ENCODE results near the gene GDF7. TPM values are rescaled to one million over a fixed set of nuclear protein-coding genes. Genes with fewer than 3 reads are reported as not detected.

GDF7 gene
- total and polyA plus RNA-seq, 10 of the 15 experiments (the other 5 are each of a cell fraction or from before 2014, with no cell fraction given) = 0.02 to 0.11 (median 0.04) TPM; not detected in 1

GRCh38 chr2:20627712-20628380 lies 39.1 kb upstream of the GDF7 start:
- intact Hi-C loops (cut with micrococcal nuclease; ENCODE audit: unreplicated experiment) = no loop called here
- H2AFZ ChIP-seq (ENCODE audit: control insufficient read depth, low read depth, low read length) = no peak overlapping the region
- no peak for FAIRE-seq
- TF ChIP-seq BCL11A (IDR thresholded peaks at IDR 0.05; ENCODE audit: low read depth, low read length) = no peak
- TF ChIP-seq BCL3 (IDR thresholded peaks at IDR 0.05; ENCODE audit: borderline replicate concordance, insufficient read depth, low read depth, low read length, poor library complexity, severe bottlenecking) = no peak
- no peak for TF ChIP-seq RBBP5 (conservative IDR thresholded peaks at IDR 0.05)
- no peak for TF ChIP-seq SREBF2 (IDR thresholded peaks at IDR 0.05; ENCODE audit: low read length)
- no peak for TF ChIP-seq SMC3 (IDR thresholded peaks at IDR 0.05; ENCODE audit: borderline replicate concordance, low read length)
- no peak for TF ChIP-seq ZZZ3 (IDR thresholded peaks at IDR 0.05; ENCODE audit: control insufficient read depth, insufficient read length, low read depth)
- no peak for TF ChIP-seq PML (IDR thresholded peaks at IDR 0.05; ENCODE audit: low read length)
- TF ChIP-seq PRDM15 (CRISPR knock-in tag; IDR thresholded peaks at IDR 0.05) = no peak
- no peak for TF ChIP-seq SMAD1 (IDR thresholded peaks at IDR 0.05; ENCODE audit: low read depth, partially characterized antibody)
- no peak for TF ChIP-seq IKZF2 (IDR thresholded peaks at IDR 0.05)
- no peak for TF ChIP-seq HCFC1 (IDR thresholded peaks at IDR 0.05; ENCODE audit: low read length)
- TF ChIP-seq ZNF24 (IDR thresholded peaks at IDR 0.05) = no peak
- TF ChIP-seq TCF7 (IDR thresholded peaks at IDR 0.05; ENCODE audit: borderline replicate concordance) = no peak
- TF ChIP-seq EGR1 (IDR thresholded peaks at IDR 0.05; ENCODE audit: borderline replicate concordance in 1 of 2, low read depth in 2 of 2, low read length in 2 of 2) = no peak
- no peak for TF ChIP-seq SIX5 (IDR thresholded peaks at IDR 0.05; ENCODE audit: low read depth, low read length, severe bottlenecking)
- TF ChIP-seq ZBED1 (IDR thresholded peaks at IDR 0.05; ENCODE audit: borderline replicate concordance) = no peak
- no peak overlapping the region for H3K9ac ChIP-seq (ENCODE audit: control insufficient read depth, insufficient read depth, low read length)
- ATAC-seq = no peak
- no peaks in the 10 kb centered on the region for H3K27me3 ChIP-seq (replicated peaks in 1 of 2; ENCODE audit: control insufficient read depth in 2 of 2, insufficient read depth in 2 of 2, low read length in 1 of 2)
- in situ Hi-C loops (cut with MboI) = no loop called here
- H3K4me2 ChIP-seq (ENCODE audit: control insufficient read depth, insufficient read depth) = no peak overlapping the region
- H3K4me3 ChIP-seq = no peak overlapping the region
- RAD21 ChIA-PET (ENCODE audit: unreplicated experiment) = no interaction called here
- CTCF ChIA-PET = interaction anchor here (0.5 to 1.0 kb wide), 2 partner anchors 181 to 184 kb away, joined by 3 read pairs; partner anchors contain the start of gene RHOB
- no TSS peak for BruUV-seq (replicated peaks)
- no peaks in the 10 kb centered on the region for H4K20me1 ChIP-seq (ENCODE audit: control insufficient read depth, insufficient read depth)
- H3K4me1 ChIP-seq (ENCODE audit: control insufficient read depth, insufficient read depth, low read length) = peaks cover 8% of the 10 kb centered on the region
- DNase-seq (ENCODE audit: low read depth, low spot score) = no peak
- WGBS (ENCODE audit: insufficient coverage, insufficient replicate concordance, low lambda C conversion rate, missing lambda C conversion rate) = 61% methylated on average over 16 of the region's 16 CpGs
- H3K9me3 ChIP-seq (replicated peaks; ENCODE audit: control insufficient read depth, insufficient read depth, low read length) = no peaks in the 10 kb centered on the region
- SMC1A ChIA-PET (ENCODE audit: uncharacterized antibody, unreplicated experiment) = no interaction called here
- no peak overlapping the region for H3K27ac ChIP-seq (ENCODE audit: control insufficient read depth, insufficient read depth)
- no peaks in the 10 kb centered on the region for H3K36me3 ChIP-seq (ENCODE audit: control insufficient read depth in 2 of 2, insufficient read depth in 2 of 2, low read length in 1 of 2)
- POLR2A ChIA-PET = no interaction called here
- H3K79me2 ChIP-seq (ENCODE audit: control insufficient read depth, insufficient read depth, low read length) = no peaks in the 10 kb centered on the region
